GM12891 (cell line): ENCODE results near the gene SENP3.
A peak's percentile ranks its signal among the peaks of the same experiment; 100 is the strongest.
"Not testable (repeated sequence)": the region's sequence is repeated elsewhere in the genome, so short reads cannot be mapped to it uniquely, and the experiment has no call there.

ENCODE experiments used
- DNase-seq: peaks from one replicate; pipeline ENCODE4 v3.0.0; 2011; ENCODE audit warnings: low spot score; ENCODE audit not compliant: insufficient read length
- FAIRE-seq: peaks from 2 replicates; lab custom pipeline; 2011; peaks lifted over from hg19 to GRCh38; lab: Jason Lieb, UNC
- PAX5 ChIP-seq: IDR thresholded peaks from 2 replicates; pipeline ENCODE4 v1.6.1; 2011; ENCODE audit warnings: low read length, moderate library complexity, mild to moderate bottlenecking; ENCODE audit not compliant: insufficient read depth, severe bottlenecking
- POLR2A ChIP-seq: IDR thresholded peaks from 2 replicates; pipeline ENCODE4 v1.6.1; 2011; ENCODE audit warnings: low read depth, low read length, control low read depth
- POLR2AphosphoS5 ChIP-seq: IDR thresholded peaks from 2 replicates; pipeline ENCODE4 v1.6.1; 2011; ENCODE audit warnings: low read depth, low read length, control low read depth
- POU2F2 ChIP-seq: IDR thresholded peaks from 2 replicates; pipeline ENCODE4 v1.6.1; 2011; ENCODE audit warnings: low read depth, mild to moderate bottlenecking, control low read depth, low read length, moderate library complexity
- SPI1 ChIP-seq: IDR thresholded peaks from 2 replicates; pipeline ENCODE4 v1.6.1; 2011; ENCODE audit warnings: low read depth, low read length, control low read depth
- TAF1 ChIP-seq: IDR thresholded peaks from 2 replicates; pipeline ENCODE4 v1.6.1; 2011; ENCODE audit warnings: low read depth, low read length, control low read depth

The SENP3 gene

DNA sequence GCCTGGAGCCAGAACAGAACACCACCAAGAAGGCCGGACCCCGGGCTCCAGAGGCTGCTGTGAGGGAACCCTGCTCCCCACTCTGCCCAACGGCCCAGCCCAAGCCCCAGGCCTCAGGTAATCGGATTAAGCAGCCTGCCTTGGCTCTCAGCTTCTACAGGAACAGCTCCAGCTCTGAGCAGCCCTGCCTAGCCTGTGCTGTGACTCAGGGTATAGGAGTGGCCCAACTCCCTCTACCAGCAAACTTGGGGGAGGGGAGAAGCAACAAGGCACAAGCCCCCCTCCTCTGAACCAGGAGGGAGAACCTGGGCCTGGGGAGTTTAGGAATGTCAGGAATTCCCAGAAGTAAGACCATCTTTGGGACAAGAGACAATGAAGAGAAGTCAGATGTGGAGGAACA lies 29.0 kb downstream of the SENP3 start:
- TF ChIP-seq POLR2AphosphoS5 (no peak), PAX5 (no peak), POU2F2 (no peak), TAF1 (no peak), POLR2A (no peak), SPI1 (no peak)
- no peak for DNase-seq
- no peak for FAIRE-seq

DNA sequence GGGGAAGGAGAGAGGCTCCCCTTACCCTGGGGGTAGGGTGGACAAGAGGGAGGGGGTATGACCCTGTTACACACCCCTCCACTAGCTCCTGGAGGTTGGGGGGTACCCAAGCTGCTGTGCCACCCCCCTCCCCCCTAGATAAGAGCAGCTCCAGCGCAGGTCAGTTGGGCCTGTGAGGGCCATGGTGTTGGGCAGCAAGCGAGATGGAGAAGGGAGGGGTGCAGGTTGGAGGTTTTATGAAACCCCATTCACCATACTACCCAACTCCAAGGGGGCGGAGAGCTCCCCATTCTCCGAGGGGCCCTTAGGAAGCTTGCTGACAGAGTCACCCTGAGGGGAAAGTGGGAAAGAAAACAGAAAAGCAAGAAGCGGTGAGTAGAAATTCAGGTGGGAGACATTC lies 29.9 kb downstream of the SENP3 start:
- FAIRE-seq (no peak), DNase-seq (no peak)
- no peak for TF ChIP-seq SPI1
- peak; percentile 59; the same call in 1 of the 2 replicates for TF ChIP-seq POLR2A
- TF ChIP-seq POU2F2: peak; percentile 22; the same call in 1 of the 2 replicates
- no peak for TF ChIP-seq PAX5
- no peak for TF ChIP-seq TAF1
- no peak for TF ChIP-seq POLR2AphosphoS5

DNA sequence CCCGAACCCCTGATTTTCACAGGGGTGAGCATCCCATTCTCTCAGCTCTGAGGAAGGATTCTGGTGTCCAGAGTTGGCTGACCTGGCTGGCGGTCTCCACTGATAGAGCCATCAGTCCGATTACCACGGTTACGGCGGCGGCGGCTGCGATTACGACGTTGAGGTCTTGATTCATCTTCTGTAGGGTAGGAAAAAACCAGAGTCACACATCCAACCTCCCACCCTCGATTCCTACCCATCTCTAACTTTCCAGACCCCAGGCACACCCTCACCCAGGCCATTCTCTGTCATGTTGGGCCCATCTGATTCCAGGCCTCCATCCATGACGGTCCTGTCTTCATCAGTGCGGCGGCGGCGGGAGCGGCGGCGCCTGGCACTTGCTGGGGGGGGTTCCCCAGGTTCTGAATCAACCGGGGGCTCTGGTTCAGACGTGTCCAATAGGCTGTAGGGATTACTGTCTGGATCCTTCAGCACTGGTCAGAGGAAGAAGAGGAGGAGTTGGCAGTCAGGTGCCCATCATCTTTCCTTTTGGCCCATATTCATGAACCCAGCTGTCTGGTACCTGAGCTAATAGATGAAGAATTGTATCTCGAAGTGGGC lies 30.8 kb downstream of the SENP3 start:
- TF ChIP-seq PAX5 (no peak), POU2F2 (no peak), TAF1 (no peak)
- DNase-seq (no peak), FAIRE-seq (no peak)

DNA sequence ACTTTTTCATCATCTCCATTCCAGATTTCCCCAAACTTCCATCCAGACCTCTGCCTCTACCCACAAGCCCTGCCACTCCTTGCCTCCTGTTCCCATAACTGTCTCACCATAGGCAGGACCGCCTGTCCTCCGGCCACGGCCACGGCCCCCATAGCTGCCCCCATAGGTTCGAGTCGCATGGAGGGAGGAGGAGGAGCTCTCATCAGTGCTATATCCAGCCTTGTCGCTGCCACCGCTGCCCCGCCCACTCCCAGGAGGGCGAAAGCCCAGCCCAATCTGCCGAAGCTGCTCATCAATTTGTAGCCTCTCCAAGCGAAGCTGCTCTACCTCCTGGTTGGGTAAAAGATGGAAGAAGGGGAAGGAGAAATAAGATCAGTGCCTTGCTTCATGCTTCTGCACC lies 31.6 kb downstream of the SENP3 start:
- DNase-seq: no peak
- TF ChIP-seq POU2F2 (no peak), PAX5 (no peak), POLR2AphosphoS5 (no peak), POLR2A (no peak), TAF1 (no peak), SPI1 (no peak)
- FAIRE-seq: no peak

DNA sequence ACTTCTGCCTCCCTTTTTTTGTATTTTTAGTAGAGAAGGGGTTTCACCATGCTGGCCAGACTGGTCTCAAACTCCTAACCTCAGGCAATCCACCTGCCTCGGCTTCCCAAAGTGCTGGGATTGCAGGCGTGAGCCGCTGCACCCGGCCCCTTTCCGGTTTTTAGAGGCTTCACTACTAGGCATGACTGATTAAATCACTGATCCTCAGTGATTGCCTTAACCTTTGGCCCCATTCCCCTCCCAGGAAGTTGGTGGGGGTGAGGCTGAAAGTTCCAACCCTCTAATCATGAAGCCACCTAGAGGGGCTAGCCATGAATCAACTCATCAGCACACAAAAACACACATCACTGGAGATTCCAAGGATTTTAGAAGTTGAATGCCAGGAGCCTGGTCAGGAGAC lies 35.8 kb downstream of the SENP3 start:
- FAIRE-seq, DNase-seq: not testable (repeated sequence)

DNA sequence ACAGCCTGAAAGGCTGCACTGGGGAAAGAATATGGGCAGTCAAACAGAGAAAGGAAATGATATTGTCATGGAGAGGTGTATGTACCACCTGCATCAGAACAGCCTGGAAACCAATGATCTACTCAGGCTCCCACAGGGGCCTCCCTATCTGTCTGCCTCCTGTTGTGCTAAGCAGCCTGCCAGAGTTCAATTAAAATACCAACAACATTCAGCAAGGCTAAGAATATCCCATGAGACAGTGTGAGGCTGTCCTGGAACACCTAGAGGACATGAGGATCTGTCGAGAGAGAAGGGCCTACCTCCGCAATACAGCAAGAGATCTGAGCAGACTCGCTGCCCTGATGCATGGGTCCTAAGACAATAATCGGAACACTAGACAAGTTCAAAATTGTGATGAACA lies 44.6 kb downstream of the SENP3 start:
- FAIRE-seq: no peak
- DNase-seq: no peak
- TF ChIP-seq PAX5 (no peak), POLR2A (no peak)

DNA sequence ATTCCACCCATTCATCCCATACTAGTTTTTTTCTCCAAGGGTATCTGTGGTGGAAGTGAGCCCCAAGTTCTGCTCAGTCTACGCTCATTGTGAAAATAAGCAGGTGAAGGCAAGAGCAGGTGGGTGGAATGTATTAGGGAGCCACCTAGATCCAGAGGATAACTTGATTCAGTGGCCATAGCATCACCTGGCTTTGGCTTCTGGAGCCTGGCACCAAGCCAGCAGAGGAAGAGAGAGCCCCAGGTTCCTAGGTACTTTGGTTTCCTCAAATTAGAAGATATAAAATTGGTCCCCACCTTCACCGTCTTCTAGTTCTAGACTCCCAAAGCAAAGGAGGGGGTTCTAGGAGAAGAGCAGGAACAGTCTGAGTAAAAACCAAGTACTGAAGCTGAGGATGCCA lies 48.9 kb downstream of the SENP3 start:
- TF ChIP-seq POLR2A (no peak), POU2F2 (no peak), SPI1 (no peak), POLR2AphosphoS5 (no peak), TAF1 (no peak), PAX5 (no peak)
- no peak for DNase-seq
- no peak for FAIRE-seq

DNA sequence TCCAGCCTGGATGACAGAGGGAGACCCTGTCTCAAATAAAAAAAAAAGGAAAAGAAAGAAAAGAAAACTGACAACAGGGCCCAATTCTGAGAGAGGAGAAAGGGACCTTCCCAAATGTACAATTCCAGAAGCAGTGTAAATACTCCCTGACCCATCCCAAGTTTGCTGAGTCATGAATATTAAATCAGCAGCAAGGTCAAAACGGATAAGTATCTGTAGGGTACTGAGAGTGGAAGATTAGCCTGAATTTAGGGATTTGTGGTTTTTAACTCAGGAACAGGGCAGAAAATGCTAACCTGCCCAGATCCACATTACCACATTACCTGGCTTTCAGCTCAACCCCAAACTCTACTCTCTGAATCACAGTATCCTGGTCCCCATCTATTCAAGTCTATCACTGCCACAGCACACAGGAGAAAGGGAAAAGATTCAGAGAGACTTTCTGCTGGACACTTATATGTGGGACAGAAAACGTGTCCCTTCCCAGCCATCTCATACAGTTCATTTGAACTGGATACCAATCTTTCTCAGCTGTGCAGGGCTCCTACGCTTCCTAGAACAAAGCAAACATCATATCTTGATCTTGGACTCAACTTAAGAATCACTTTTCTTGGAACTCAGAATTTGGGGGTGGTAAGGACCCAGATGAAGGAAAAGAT lies 50.0 kb downstream of the SENP3 start:
- FAIRE-seq (no peak), DNase-seq (no peak)
- no peak for TF ChIP-seq SPI1
- TF ChIP-seq POLR2AphosphoS5: no peak
- no peak for TF ChIP-seq POU2F2
- no peak for TF ChIP-seq TAF1
- no peak for TF ChIP-seq POLR2A
- no peak for TF ChIP-seq PAX5

DNA sequence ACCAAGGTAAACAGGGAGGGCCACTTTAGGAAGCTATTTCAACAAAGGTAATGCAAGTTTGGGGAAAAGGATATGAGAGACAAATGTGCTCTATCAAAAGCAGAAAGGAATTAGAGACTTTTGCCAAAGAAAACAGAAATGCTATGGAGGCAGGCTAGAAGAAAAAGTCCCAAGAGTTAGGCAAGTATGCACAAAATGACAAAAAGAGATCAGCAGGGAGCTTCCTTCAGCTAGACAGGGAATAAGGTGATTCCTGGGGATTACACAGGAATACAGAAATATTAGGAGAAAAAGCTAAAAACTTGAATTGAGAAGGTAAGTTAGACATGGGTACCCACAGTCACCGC lies 50.5 kb downstream of the SENP3 start:
- no peak for FAIRE-seq
- TF ChIP-seq SPI1 (no peak), PAX5 (no peak), POU2F2 (no peak), POLR2AphosphoS5 (no peak), POLR2A (no peak), TAF1 (no peak)
- no peak for DNase-seq

DNA sequence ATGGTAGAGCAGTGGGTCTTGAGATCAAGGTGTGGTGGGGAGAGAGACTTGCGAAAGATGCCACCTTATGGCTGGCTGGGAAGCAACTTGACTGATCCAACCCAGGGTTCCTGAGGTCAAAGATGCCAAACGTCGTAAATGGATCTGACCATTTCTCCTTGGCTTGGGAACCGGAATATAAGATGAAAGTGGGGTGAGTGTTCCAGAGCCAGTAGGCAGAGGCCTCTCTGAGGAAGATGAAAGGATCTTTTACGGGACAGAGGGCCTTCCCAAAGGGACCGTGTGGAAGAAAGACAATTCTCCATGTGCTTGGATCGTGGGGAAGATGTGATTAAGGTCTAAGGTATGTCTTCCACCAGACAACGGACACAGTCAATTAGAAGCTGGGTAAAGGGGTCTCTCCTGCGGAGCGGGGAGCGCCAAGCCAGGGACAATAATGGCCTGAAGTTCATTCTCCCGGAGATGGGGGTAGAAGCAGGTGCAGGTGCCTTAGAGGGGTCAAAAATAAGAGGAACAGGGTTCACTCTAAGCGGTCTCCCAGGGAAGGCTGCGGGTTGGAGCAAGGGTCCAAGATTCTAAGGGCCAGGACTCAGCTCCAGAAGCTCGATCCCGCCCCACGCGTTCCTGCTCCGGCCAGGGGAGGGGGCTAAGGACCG lies 52.2 kb downstream of the SENP3 start:
- TF ChIP-seq POLR2AphosphoS5 (no peak), PAX5 (no peak), TAF1 (no peak), POLR2A (no peak), POU2F2 (no peak), SPI1 (no peak)
- FAIRE-seq (peak; percentile 65), DNase-seq (no peak)
